ENCODE data around the gene CDH23.

The CDH23 gene

DNA sequence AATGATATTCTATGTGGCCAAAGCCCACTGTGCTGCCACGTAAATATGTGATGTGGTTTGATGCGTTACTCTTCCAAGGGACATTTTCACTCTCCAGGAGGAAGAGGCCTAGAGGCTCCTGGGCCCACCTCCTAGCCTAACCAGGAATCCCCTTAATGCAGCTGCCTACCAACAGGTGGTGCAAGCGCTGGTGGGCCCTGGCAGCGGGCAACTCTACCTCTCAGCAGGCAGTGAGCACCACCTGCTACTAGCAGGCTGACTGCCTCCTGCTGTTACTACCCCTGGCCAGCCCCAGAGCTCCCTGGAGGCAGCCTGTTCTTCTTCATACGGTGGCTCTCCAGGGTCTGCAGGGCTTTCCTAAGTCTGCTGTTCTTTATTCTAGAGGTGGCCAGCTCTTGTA, 62.8 kb downstream of the CDH23 start:
- no peak overlapping the region for H3K4me3 ChIP-seq (ENCODE audit: low read length)
- TF ChIP-seq, protein P1, sequence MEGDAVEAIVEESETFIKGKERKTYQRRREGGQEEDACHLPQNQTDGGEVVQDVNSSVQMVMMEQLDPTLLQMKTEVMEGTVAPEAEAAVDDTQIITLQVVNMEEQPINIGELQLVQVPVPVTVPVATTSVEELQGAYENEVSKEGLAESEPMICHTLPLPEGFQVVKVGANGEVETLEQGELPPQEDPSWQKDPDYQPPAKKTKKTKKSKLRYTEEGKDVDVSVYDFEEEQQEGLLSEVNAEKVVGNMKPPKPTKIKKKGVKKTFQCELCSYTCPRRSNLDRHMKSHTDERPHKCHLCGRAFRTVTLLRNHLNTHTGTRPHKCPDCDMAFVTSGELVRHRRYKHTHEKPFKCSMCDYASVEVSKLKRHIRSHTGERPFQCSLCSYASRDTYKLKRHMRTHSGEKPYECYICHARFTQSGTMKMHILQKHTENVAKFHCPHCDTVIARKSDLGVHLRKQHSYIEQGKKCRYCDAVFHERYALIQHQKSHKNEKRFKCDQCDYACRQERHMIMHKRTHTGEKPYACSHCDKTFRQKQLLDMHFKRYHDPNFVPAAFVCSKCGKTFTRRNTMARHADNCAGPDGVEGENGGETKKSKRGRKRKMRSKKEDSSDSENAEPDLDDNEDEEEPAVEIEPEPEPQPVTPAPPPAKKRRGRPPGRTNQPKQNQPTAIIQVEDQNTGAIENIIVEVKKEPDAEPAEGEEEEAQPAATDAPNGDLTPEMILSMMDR (IDR thresholded peaks at IDR 0.05; ENCODE audit: insufficient read depth, low read depth, low read length, missing control alignments): no peak
- DNase-seq (ENCODE audit: low read depth): no peak

DNA sequence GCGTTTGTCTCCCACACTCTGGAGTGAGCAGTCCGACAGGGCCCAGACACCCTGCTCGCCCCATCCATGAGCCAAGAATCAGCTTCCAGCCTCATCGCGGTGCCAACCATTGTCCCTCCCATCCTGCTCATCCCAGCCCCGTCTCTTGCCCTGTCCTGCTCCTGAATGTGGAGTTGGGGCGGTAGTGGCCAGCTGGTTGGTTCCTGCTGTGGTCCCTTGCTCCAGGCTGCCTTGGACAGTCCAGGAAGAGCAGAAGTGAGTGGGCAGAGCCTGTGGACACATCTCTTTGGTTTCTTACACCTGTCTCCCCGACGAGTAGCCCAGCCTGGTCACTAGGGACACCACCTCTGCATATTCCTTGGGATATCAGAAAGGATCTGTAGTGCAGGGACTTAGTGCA, 63.9 kb downstream of the CDH23 start:
- DNase-seq (ENCODE audit: low read depth): no peak
- TF ChIP-seq, protein P1 (IDR thresholded peaks at IDR 0.05; ENCODE audit: insufficient read depth, low read depth, low read length, missing control alignments): no peak
- H3K4me3 ChIP-seq (ENCODE audit: low read length): no peak overlapping the region

DNA sequence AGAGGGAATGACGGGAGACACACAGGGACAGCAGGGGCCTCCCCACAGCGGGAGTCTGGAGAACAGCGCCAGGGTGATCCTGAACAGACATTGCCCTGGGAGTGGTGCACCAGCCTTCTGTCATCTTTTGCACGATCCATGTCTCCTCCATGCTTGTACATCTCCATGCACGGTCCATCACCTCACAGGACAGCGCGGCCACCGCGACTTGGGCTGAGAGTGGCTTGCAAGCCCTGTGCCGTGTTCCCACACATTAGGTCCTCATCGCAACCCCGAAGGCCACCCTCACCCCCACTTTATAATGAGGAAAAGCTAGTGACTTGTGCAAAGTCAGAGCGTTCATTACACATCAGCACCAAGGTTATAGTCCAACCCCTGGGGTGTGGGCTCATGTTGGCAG, 64.7 kb downstream of the CDH23 start:
- TF ChIP-seq, protein P1 (IDR thresholded peaks at IDR 0.05; ENCODE audit: insufficient read depth, low read depth, low read length, missing control alignments): no peak
- no peak overlapping the region for H3K4me3 ChIP-seq (ENCODE audit: low read length)
- DNase-seq (ENCODE audit: low read depth): no peak

DNA sequence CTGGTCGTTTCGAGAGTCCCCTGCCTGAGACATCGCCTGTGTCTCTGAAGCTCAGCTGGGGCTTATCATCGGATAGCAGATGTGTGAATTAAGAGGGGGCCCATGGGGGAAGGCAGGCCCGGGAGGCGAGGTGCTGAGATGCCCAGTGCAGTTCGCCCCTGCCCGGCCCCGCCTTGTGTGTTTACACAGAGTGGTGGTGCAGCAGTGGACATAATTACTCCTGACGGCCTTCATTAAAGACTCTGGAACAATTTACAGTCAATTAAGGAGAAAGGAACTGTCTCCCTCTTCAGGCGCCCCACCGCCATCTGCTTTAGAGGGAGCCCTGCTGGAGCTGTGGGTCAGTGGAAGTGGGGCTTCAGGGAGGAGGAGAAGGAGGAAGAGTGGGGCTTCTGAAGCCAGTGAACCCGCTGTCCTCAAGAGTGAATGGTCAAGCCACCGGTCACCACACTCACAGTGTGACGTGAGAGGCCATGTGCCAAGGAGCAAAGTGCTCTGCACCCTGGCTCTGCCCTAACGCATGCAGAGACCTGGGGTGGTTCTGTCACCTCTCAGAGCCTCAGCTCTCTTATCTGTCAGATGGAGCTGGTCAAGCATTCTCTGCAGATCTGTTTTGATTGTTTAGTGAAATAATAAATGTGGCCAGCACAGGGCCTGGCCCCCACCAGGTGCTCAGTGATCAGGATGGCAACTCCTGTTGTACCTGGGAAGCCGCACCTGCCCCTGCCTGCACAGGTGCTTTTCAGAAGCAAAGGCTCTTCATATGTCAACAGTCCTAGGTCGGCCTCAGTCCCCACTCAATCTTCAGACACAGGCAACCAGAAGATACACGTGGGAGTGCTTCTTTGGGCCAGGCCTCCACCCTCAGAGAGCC, 65.6 kb downstream of the CDH23 start:
- H3K4me3 ChIP-seq (ENCODE audit: low read length): no peak overlapping the region
- no peak for DNase-seq (ENCODE audit: low read depth)
- TF ChIP-seq, protein P1 (IDR thresholded peaks at IDR 0.05; ENCODE audit: insufficient read depth, low read depth, low read length, missing control alignments): no peak

DNA sequence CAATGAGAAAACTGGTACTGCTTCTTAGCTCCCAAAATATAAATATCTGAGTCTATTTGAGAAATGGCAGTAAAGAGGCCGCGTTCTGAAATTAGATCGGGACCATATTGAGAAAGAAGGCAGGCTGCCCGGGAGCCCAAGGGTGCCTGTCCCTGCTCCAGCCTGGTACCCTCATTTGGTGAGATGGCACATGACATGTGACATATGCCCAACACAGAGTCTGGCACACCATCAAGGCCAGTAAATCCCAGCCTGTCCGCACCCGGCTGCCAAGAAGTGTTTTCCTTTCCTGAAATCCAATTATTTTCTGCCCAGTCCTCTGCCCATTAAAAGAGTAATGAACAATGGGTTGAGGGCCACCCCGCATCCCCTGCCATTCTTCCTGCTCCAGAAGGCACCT, 66.4 kb downstream of the CDH23 start:
- no peak overlapping the region for H3K4me3 ChIP-seq (ENCODE audit: low read length)
- DNase-seq (ENCODE audit: low read depth): no peak
- TF ChIP-seq, protein P1 (IDR thresholded peaks at IDR 0.05; ENCODE audit: insufficient read depth, low read depth, low read length, missing control alignments): no peak

DNA sequence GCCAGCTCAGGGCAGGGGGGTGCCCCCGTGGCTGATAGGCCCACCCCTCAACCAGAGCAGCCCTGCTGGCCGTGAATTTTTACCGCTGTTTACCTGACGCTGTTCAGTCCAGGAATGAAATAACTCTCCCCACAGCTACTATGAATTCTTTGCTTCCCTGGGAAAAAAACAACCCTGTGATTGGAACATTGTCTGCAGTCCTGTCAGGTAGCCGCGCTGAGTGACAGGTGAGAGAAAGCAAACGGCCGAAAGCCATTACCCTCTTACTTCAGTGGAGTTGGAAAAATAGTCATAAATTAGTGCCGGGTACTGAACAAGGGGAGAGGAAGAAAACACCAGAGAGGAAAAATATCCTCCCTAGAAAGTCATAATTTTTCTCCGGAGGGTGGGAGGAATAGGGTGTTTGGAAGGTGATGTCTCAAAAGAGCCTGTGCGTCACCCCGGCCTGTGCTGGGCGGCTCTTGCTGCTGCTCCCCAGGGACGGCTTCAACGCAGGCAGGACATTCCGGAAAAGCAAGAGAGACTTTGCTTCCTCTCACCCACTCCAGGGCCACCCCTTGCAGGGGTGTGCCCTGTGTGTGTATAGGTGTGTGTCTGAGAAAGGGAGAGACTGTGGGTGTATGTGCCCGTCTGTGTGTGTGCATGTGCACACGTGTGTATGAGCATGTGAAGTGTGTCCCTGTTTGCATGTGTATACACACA, 69.0 kb downstream of the CDH23 start:
- TF ChIP-seq, protein P1 (IDR thresholded peaks at IDR 0.05; ENCODE audit: insufficient read depth, low read depth, low read length, missing control alignments): no peak
- no peak for DNase-seq (ENCODE audit: low read depth)
- H3K4me3 ChIP-seq (ENCODE audit: low read length): no peak overlapping the region

All from epithelial cell of esophagus (primary cell).